Neural progenitor cell (in vitro differentiated cells): ENCODE results near the gene GPR149.

Experiments used
- EZH2 ChIP-seq: fragments of 200-600 bp; sonication (generic); IDR thresholded peaks from 2 replicates; pipeline ENCODE4 v1.6.1; 2017; ENCODE audit warnings: antibody characterized with exemption, mild to moderate bottlenecking, moderate library complexity
- TF ChIP-seq, protein P1 (sequence below): fragments of 200-600 bp; sonication (generic); IDR thresholded peaks from 2 replicates; pipeline ENCODE4 v1.5.1; 2017; ENCODE audit warnings: antibody characterized with exemption, mild to moderate bottlenecking

DNA sequence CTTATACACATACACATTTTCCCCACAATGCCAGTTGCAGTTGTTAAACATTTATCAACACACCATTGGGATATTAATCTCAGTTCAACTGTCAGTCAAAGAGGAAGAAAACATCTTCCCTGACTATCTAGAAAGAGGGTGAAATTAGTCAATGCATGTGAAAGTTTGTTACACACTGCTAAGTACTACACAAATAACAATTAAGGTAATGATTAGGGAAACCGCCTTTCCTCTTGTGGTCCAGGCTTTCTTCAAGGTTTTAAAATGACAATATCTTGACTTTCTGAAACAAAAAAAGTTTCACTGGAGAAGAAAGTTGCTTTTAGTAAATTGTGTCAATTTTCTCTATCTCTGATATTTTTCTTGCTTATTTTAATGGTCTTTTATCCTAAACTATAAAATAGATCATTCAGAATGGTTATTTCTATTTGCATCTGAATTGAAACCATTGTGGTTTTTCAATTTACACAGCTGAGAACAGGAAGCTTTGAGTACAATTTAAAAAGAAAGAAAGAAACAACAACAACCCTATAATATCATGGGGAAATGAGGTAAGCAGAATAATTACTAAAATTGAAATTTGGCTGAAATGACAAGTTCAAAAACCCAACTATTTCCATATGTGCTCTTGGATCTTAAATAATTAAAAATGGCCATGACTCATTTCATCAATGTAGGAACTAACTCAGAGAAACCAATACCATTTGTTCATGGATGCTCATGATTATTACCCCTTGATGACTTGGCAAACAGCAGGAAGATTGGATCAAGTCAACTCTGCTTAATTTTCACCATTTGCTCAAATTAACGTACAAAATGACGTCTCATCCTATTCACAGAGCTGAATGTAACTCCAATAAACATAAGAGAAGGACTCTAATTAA, 31.7 kb downstream of the GPR149 start:
- TF ChIP-seq, protein P1, sequence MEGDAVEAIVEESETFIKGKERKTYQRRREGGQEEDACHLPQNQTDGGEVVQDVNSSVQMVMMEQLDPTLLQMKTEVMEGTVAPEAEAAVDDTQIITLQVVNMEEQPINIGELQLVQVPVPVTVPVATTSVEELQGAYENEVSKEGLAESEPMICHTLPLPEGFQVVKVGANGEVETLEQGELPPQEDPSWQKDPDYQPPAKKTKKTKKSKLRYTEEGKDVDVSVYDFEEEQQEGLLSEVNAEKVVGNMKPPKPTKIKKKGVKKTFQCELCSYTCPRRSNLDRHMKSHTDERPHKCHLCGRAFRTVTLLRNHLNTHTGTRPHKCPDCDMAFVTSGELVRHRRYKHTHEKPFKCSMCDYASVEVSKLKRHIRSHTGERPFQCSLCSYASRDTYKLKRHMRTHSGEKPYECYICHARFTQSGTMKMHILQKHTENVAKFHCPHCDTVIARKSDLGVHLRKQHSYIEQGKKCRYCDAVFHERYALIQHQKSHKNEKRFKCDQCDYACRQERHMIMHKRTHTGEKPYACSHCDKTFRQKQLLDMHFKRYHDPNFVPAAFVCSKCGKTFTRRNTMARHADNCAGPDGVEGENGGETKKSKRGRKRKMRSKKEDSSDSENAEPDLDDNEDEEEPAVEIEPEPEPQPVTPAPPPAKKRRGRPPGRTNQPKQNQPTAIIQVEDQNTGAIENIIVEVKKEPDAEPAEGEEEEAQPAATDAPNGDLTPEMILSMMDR: no peak
- no peak for TF ChIP-seq EZH2
